ENCODE results near the gene OGA. TPM values are rescaled to one million over a fixed set of nuclear protein-coding genes. Genes with fewer than 3 reads are reported as not detected.

The OGA gene
- total RNA-seq, 1 donor from 2014 or later, result 407 TPM

GRCh38 chr10:101778151-101778780, 40.0 kb downstream of the OGA start:
- DNase-seq (ENCODE audit: low spot score in 2 of 2), result no peak
- FAIRE-seq, result no peak

GRCh38 chr10:101777619-101778145, 40.6 kb downstream of the OGA start:
- DNase-seq (ENCODE audit: low spot score in 2 of 2) (no peak), FAIRE-seq (no peak)

- FAIRE-seq (no peak), DNase-seq (ENCODE audit: low spot score in 2 of 2) (no peak)
Observed at GRCh38 chr10:101776161-101776817, 42.0 kb downstream of the OGA start.

GRCh38 chr10:101775273-101776160, 42.7 kb downstream of the OGA start, which contains the start of gene FGF8:
TSS of gene FGF8 (minus strand) at chr10:101776114. CDS start at chr10:101775900, 214 bp downstream.
- peak in 1 of 2 donors; percentile 56 for DNase-seq (ENCODE audit: low spot score in 2 of 2)
- no peak for FAIRE-seq

GRCh38 chr10:101774589-101775272, 43.5 kb downstream of the OGA start:
- FAIRE-seq (no peak), DNase-seq (ENCODE audit: low spot score in 2 of 2) (no peak)

- FAIRE-seq (no peak), DNase-seq (ENCODE audit: low spot score in 2 of 2) (no peak)
Observed at GRCh38 chr10:101773923-101774588, 44.2 kb downstream of the OGA start.

GRCh38 chr10:101772895-101773761, 45.1 kb downstream of the OGA start:
- DNase-seq (ENCODE audit: low spot score in 2 of 2) (no peak), FAIRE-seq (no peak)

- FAIRE-seq (no peak), DNase-seq (ENCODE audit: low spot score in 2 of 2) (no peak)
Observed at GRCh38 chr10:101772017-101772894, 46.0 kb downstream of the OGA start.

- DNase-seq (ENCODE audit: low spot score in 2 of 2) (no peak), FAIRE-seq (no peak)
Observed at GRCh38 chr10:101771380-101771779, 46.9 kb downstream of the OGA start.

- DNase-seq (ENCODE audit: low spot score in 2 of 2), result no peak
- no peak for FAIRE-seq
Observed at GRCh38 chr10:101770331-101771215, 47.7 kb downstream of the OGA start.

GRCh38 chr10:101769541-101770180, 48.6 kb downstream of the OGA start:
- FAIRE-seq (no peak), DNase-seq (ENCODE audit: low spot score in 2 of 2) (no peak)

GRCh38 chr10:101768791-101769170, 49.5 kb downstream of the OGA start:
- no peak for FAIRE-seq

GRCh38 chr10:101767966-101768790, 50.1 kb downstream of the OGA start:
- DNase-seq (ENCODE audit: low spot score in 2 of 2), result no peak

More at GRCh38 chr10:101768791-101769170, 49.5 kb downstream of the OGA start:
- DNase-seq (ENCODE audit: low spot score in 2 of 2), result no peak

GRCh38 chr10:101767600-101767945, 50.7 kb downstream of the OGA start:
- no peak for FAIRE-seq

More at GRCh38 chr10:101767966-101768790, 50.1 kb downstream of the OGA start:
- no peak for FAIRE-seq

GRCh38 chr10:101766753-101767599, 51.3 kb downstream of the OGA start:
- DNase-seq (ENCODE audit: low spot score in 2 of 2) (no peak), FAIRE-seq (no peak)

More at GRCh38 chr10:101767600-101767945, 50.7 kb downstream of the OGA start:
- DNase-seq (ENCODE audit: low spot score in 2 of 2), result no peak
